Neuronal stem cell (in vitro differentiated cells): ENCODE data around the gene TMEM201.

Experiments
- DNase-seq: peaks from one replicate; pipeline ENCODE4 v3.0.0-alpha.2; 2013; ENCODE audit warnings: low spot score
- H2AFZ ChIP-seq: one replicate; pipeline ENCODE4 v1.6.1; 2013; ENCODE audit warnings: mild to moderate bottlenecking, low read length, inconsistent platforms
- H2AK5ac ChIP-seq: 2 replicates; pipeline ENCODE4 v1.6.1; 2013; ENCODE audit warnings: low read depth, mild to moderate bottlenecking, inconsistent platforms, low read length, moderate library complexity, mixed read lengths
- H2BK120ac ChIP-seq: 2 replicates; pipeline ENCODE4 v1.6.1; 2013; ENCODE audit warnings: low read depth, mild to moderate bottlenecking, inconsistent platforms, low read length, moderate library complexity, mixed read lengths
- H2BK12ac ChIP-seq: one replicate; pipeline ENCODE4 v1.6.1; 2013; ENCODE audit warnings: low read length, inconsistent platforms
- H2BK15ac ChIP-seq: 2 replicates; pipeline ENCODE4 v1.6.1; 2013; ENCODE audit warnings: mild to moderate bottlenecking, low read length, inconsistent platforms, mixed read lengths
- H2BK5ac ChIP-seq: one replicate; pipeline ENCODE4 v1.6.1; 2013; ENCODE audit warnings: inconsistent platforms, mild to moderate bottlenecking, low read length, moderate library complexity
- H3K14ac ChIP-seq: one replicate; pipeline ENCODE4 v1.6.1; 2013; ENCODE audit warnings: low read length, inconsistent platforms
- H3K18ac ChIP-seq: 2 replicates; pipeline ENCODE4 v1.6.1; 2013; ENCODE audit warnings: low read length, inconsistent platforms
- H3K23ac ChIP-seq: 2 replicates; pipeline ENCODE4 v1.6.1; 2013; ENCODE audit warnings: low read depth, mild to moderate bottlenecking, mixed read lengths, low read length, inconsistent platforms; ENCODE audit not compliant: poor library complexity
- H3K27ac ChIP-seq: replicated peaks from 3 replicates; pipeline ENCODE4 v1.5.1; 2013; ENCODE audit warnings: low read length, inconsistent platforms
- H3K27me3 ChIP-seq, 3 experiments: 2 replicates each; pipeline ENCODE4 v1.6.1; 2013; ENCODE audit warnings: low read length in 3 of 3, mild to moderate bottlenecking in 2 of 3, inconsistent platforms in 1 of 3, low read depth in 1 of 3, mixed read lengths in 1 of 3, moderate library complexity in 1 of 3; ENCODE audit not compliant: control insufficient read depth in 3 of 3, insufficient read depth in 3 of 3
- H3K36me3 ChIP-seq, 2 donors: replicated peaks in 1 of 2; 2 replicates each; pipeline ENCODE4 v1.6.1; 2013; ENCODE audit warnings: low read length in 2 of 2; ENCODE audit not compliant: control insufficient read depth in 2 of 2, insufficient read depth in 2 of 2
- H3K4ac ChIP-seq: 2 replicates; pipeline ENCODE4 v1.6.1; 2013; ENCODE audit warnings: inconsistent platforms, mild to moderate bottlenecking, low read length, moderate library complexity
- H3K4me1 ChIP-seq, 2 donors: 1 replicate in 1 of 2; 2 replicates in 1 of 2; pipeline ENCODE4 v1.6.1; 2013; ENCODE audit warnings: low read length in 2 of 2, low read depth in 1 of 2; ENCODE audit not compliant: control insufficient read depth in 2 of 2, insufficient read depth in 1 of 2
- H3K4me2 ChIP-seq: one replicate; pipeline ENCODE4 v1.6.1; 2013; ENCODE audit warnings: mild to moderate bottlenecking, low read length, inconsistent platforms; ENCODE audit not compliant: insufficient read depth, poor library complexity, severe bottlenecking
- H3K4me3 ChIP-seq, 2 donors: 2 replicates each; pipeline ENCODE4 v1.5.1; 2013; ENCODE audit warnings: low read length in 2 of 2, mild to moderate bottlenecking in 2 of 2, inconsistent platforms in 1 of 2, moderate library complexity in 1 of 2
- H3K79me1 ChIP-seq: one replicate; pipeline ENCODE4 v1.6.1; 2013; ENCODE audit warnings: low read depth, mild to moderate bottlenecking, inconsistent platforms, low read length, moderate library complexity
- H3K9ac ChIP-seq: one replicate; pipeline ENCODE4 v1.6.1; 2013; ENCODE audit warnings: mild to moderate bottlenecking, low read depth, low read length, inconsistent platforms; ENCODE audit not compliant: poor library complexity
- H3K9me3 ChIP-seq, 2 donors: replicated peaks in 1 of 2; 2 replicates each; pipeline versions ENCODE3 to v1.6.1; 2013; ENCODE audit warnings: low read length in 2 of 2, mild to moderate bottlenecking in 2 of 2, inconsistent platforms in 1 of 2, low read depth in 1 of 2, mixed read lengths in 1 of 2, moderate library complexity in 1 of 2; ENCODE audit not compliant: control insufficient read depth in 2 of 2, insufficient read depth in 1 of 2
- H4K8ac ChIP-seq: one replicate; pipeline ENCODE4 v1.6.1; 2013; ENCODE audit warnings: low read depth, mild to moderate bottlenecking, inconsistent platforms, low read length, moderate library complexity
- H4K91ac ChIP-seq: one replicate; pipeline ENCODE4 v1.6.1; 2013; ENCODE audit warnings: low read length, low read depth, mild to moderate bottlenecking, inconsistent platforms; ENCODE audit not compliant: poor library complexity
- WGBS, 2 donors: extraction: QIAGEN DNeasy Blood & Tissue Kit; methylation state at CpG; one replicate each; pipeline ENCODE4 v1.1.7; 2013; ENCODE audit warnings: missing lambda C conversion rate in 2 of 2, mixed read lengths in 1 of 2; ENCODE audit not compliant: insufficient read length in 2 of 2, insufficient replicate concordance in 1 of 2; ENCODE audit errors: extremely low coverage in 2 of 2; 5-methylcytosine and 5-hydroxymethylcytosine counted together

The TMEM201 gene

DNA sequence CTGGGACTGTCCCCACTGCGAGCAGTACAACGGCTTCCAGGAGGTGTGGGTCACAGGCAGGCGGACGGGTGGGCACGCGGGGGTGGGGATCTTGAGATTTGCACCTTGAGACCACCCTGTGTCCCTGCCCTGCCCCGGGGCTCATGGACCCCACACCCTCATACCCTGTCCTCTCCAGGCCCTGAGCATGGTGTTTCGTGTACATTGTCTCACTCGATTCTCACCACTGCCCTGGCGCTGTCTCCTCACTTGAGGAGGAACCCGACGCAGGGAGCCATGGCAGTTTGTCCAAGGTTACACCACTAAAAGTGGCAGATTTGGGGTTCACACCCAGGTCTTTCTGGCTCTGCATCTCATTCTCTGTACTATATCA lies 7.2 kb downstream of the TMEM201 start:
- H3K14ac ChIP-seq = no peak overlapping the region
- H3K4me2 ChIP-seq = no peak overlapping the region
- no peak overlapping the region for H2BK5ac ChIP-seq
- H3K23ac ChIP-seq = no peak overlapping the region
- peak overlapping the region; percentile 77 for H2AK5ac ChIP-seq
- H2AFZ ChIP-seq = no peak overlapping the region
- WGBS, 2 donors = no CpG with 5 or more reads among the region's 12 CpGs
- H4K8ac ChIP-seq = peak overlapping the region; percentile 48
- H3K4me3 ChIP-seq = no peak overlapping the region
- H3K9me3 ChIP-seq = no peaks in the 10 kb centered on the region
- no peaks in the 10 kb centered on the region for H3K27me3 ChIP-seq
- H2BK120ac ChIP-seq = no peak overlapping the region
- peaks cover 20 to 46% of the 10 kb centered on the region in 2 donors for H3K36me3 ChIP-seq
- H3K27ac ChIP-seq = no peak overlapping the region
- H3K9ac ChIP-seq = no peak overlapping the region
- no peak overlapping the region for H4K91ac ChIP-seq
- no peak overlapping the region for H2BK12ac ChIP-seq
- H3K4me1 ChIP-seq = peaks cover 36 to 40% of the 10 kb centered on the region in 2 donors
- H2BK15ac ChIP-seq = no peak overlapping the region
- no peak overlapping the region for H3K4ac ChIP-seq
- no peak for DNase-seq
- H3K79me1 ChIP-seq = peaks cover 45% of the 10 kb centered on the region
- no peak overlapping the region for H3K18ac ChIP-seq

DNA sequence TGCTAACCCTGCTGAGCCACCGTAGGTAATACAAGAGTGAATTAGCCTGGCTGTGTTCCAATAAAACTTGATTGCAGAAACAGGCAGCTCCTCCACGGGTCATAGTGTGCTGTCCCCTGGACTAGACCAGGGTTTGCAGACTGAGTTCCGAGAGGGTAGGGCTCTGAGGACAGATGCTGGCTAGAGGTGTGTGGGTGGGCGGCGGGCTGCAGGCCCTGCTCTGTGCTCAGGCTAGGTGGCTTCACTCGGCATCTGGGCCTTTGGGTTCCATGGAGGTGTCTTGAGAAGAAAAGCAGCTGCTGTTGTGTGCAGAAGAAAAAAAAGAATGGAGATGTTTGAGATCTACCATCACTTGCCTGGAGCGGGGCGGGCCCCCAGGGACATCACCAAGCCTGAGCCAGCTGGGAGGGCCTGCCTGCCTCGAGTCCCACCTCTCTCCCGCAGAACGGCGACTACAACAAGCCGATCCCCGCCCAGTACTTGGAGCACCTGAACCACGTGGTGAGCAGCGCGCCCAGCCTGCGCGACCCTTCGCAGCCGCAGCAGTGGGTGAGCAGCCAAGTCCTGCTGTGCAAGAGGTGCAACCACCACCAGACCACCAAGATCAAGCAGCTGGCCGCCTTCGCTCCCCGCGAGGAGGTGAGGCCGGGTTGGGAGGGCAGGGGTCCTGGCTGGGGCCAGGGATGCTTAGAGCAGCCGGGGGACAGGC lies 7.9 kb downstream of the TMEM201 start:
- Histone ChIP-seq H3K4me1 (peaks cover 29 to 34% of the 10 kb centered on the region in 2 donors), H3K36me3 (peaks cover 27 to 47% of the 10 kb centered on the region in 2 donors), H3K79me1 (peaks cover 43% of the 10 kb centered on the region), H3K4me2 (peak overlapping the region; percentile 11), H4K8ac (no peak overlapping the region), H3K9me3 (no peaks in the 10 kb centered on the region), H2BK12ac (peak overlapping the region; percentile 86), H3K23ac (no peak overlapping the region), H3K4me3 (no peak overlapping the region), H2BK15ac (no peak overlapping the region), H3K14ac (peak overlapping the region; percentile 64), H4K91ac (peak overlapping the region; percentile 12), H2BK5ac (no peak overlapping the region), H3K9ac (no peak overlapping the region), H3K27ac (no peak overlapping the region), H2AK5ac (no peak overlapping the region), H3K4ac (no peak overlapping the region), H2BK120ac (no peak overlapping the region), H3K18ac (peak overlapping the region; percentile 51), H2AFZ (no peak overlapping the region), H3K27me3 (no peaks in the 10 kb centered on the region)
- no CpG with 5 or more reads among the region's 27 CpGs for WGBS, 2 donors
- DNase-seq = no peak

DNA sequence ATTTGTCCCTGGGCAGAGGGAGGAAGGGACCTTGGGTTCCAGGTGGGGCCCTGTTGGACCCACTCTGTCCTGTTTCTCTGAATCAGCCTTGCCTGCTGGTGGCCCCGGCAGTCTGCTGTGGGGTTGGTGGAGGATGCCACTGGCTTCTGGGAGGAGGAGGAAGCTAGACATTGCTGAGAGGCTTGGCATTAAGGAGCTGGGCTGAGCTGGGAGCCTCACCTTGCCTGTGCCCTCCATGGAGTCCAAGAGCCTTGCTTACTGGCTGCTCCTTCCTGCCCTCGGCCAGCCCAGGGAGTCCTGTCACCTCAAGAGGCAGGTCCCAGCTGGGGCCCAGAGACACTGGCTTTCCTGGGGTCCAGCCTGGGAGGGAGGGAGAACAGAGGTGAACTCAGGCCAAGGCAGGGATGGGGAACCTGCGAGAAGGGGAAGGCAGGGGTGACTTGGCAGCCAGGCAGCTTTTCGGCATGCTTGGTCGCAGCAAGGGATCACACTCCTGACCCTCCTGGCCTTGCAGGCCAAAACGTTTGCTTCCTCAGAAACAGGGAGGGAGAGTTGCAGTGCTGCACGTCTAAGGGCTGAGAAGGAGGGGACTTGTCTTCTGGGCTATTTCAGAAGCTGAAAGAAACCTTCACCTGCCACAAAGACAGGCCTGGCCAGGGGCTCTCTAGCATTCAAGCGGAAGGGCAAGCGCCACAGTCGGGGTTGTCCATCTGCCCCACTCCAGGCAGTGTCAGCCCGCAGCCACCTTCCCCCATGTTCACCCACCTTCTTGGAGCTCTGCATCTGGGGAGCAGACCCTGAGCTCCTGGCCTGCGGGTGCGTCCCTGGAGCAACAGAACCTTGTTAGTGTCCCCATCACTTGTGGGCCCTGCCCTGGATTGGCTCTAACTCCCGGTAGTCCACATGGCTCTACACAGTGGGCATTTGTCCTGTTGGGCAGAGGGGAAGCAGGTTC lies 8.9 kb downstream of the TMEM201 start:
- Histone ChIP-seq H2BK15ac (no peak overlapping the region), H2BK120ac (no peak overlapping the region), H3K9me3 (no peaks in the 10 kb centered on the region), H3K4ac (no peak overlapping the region), H3K4me1 (peaks cover 19 to 23% of the 10 kb centered on the region in 2 donors), H3K36me3 (peaks cover 36 to 58% of the 10 kb centered on the region in 2 donors), H2BK12ac (no peak overlapping the region), H3K79me1 (peaks cover 39% of the 10 kb centered on the region), H2AFZ (no peak overlapping the region), H4K8ac (no peak overlapping the region), H3K14ac (no peak overlapping the region), H2AK5ac (no peak overlapping the region), H4K91ac (no peak overlapping the region), H3K18ac (no peak overlapping the region), H3K4me3 (no peak overlapping the region), H3K9ac (peak overlapping the region; percentile 24), H3K27ac (no peak overlapping the region), H3K27me3 (no peaks in the 10 kb centered on the region), H3K23ac (no peak overlapping the region), H3K4me2 (no peak overlapping the region), H2BK5ac (no peak overlapping the region)
- no peak for DNase-seq
- WGBS, 2 donors = no CpG with 5 or more reads among the region's 14 CpGs

DNA sequence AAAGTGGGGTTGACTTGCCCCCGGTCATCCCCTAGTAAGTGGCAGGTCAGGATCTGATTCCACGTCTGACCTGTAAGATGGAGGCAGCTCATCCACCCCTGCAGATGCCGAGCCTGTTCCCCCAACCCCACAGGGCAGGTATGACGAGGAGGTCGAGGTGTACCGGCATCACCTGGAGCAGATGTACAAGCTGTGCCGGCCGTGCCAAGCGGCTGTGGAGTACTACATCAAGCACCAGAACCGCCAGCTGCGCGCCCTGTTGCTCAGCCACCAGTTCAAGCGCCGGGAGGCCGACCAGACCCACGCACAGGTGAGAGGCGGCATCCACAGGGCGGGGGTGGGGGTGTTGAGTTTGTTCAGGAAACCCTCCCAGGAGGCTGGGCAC lies 9.6 kb downstream of the TMEM201 start:
- H2BK15ac ChIP-seq = no peak overlapping the region
- no peak overlapping the region for H2AK5ac ChIP-seq
- no peak overlapping the region for H4K91ac ChIP-seq
- H3K27me3 ChIP-seq = no peaks in the 10 kb centered on the region
- no peak overlapping the region for H3K9ac ChIP-seq
- no peak overlapping the region for H2BK120ac ChIP-seq
- H2BK12ac ChIP-seq = no peak overlapping the region
- no peak overlapping the region for H3K4ac ChIP-seq
- no peak overlapping the region for H4K8ac ChIP-seq
- no peak overlapping the region for H3K4me3 ChIP-seq
- no peak overlapping the region for H3K18ac ChIP-seq
- no peak overlapping the region for H3K14ac ChIP-seq
- peak overlapping the region; percentile 10 for H3K23ac ChIP-seq
- peaks cover 42 to 64% of the 10 kb centered on the region in 2 donors for H3K36me3 ChIP-seq
- no peak overlapping the region for H2AFZ ChIP-seq
- peaks cover 12 to 17% of the 10 kb centered on the region in 2 donors for H3K4me1 ChIP-seq
- H3K79me1 ChIP-seq = peaks cover 35% of the 10 kb centered on the region
- no peak overlapping the region for H3K27ac ChIP-seq
- H3K9me3 ChIP-seq = no peaks in the 10 kb centered on the region
- no peak for DNase-seq
- H2BK5ac ChIP-seq = no peak overlapping the region
- WGBS, 2 donors = no CpG with 5 or more reads among the region's 18 CpGs
- H3K4me2 ChIP-seq = no peak overlapping the region
